K562 (cell line): Measurements from ENCODE around the gene B4GALNT2.
"Not testable (repeated sequence)": the region's sequence is repeated elsewhere in the genome, so short reads cannot be mapped to it uniquely, and the experiment has no call there.

ENCODE experiments used
- ADNP ChIP-seq: fragments of 200-800 bp; sonication (Bioruptor generic); IDR thresholded peaks from 2 replicates; pipeline ENCODE4 v1.6.1; 2016; ENCODE audit warnings: missing genetic modification characterization, missing compliant biosample characterization
- CREM ChIP-seq: IDR thresholded peaks from 2 replicates; pipeline ENCODE4 v1.6.1; 2014; ENCODE audit warnings: antibody characterized with exemption, low read depth
- GTF2E2 ChIP-seq: fragments of 200-800 bp; sonication (Bioruptor generic); IDR thresholded peaks from 2 replicates; pipeline ENCODE4 v1.6.1; 2016; ENCODE audit warnings: missing genetic modification characterization, missing compliant biosample characterization
- HOXB6 ChIP-seq: fragments of 250-450 bp; sonication (Bioruptor Pico); IDR thresholded peaks from 2 replicates; pipeline ENCODE4 v1.5.1; 2022; ENCODE audit warnings: mild to moderate bottlenecking, borderline replicate concordance
- TBP ChIP-seq: optimal IDR thresholded peaks from 2 replicates; pipeline ENCODE3; 2011; ENCODE audit warnings: low read depth, low read length, improper control_type of control experiment
- ZNF57 ChIP-seq: fragments of 450-650 bp; formaldehyde crosslinking; IDR thresholded peaks from 2 replicates; pipeline ENCODE4 v1.4.0; 2020; ENCODE audit warnings: mild to moderate bottlenecking, moderate library complexity
- ZNF639 ChIP-seq, 2 experiments: fragments of 200-800 bp in 1 of 2; sonication (Bioruptor generic) in 1 of 2; sonication (generic) in 1 of 2; formaldehyde crosslinking in 1 of 2; IDR thresholded peaks in 1 of 2; conservative IDR thresholded peaks in 1 of 2; 2 replicates each; pipeline versions ENCODE4 v1.5.0 to v1.6.1; 2016 to 2020; ENCODE audit warnings: missing compliant biosample characterization in 1 of 2, missing genetic modification characterization in 1 of 2, missing genetic modification reagents in 1 of 2
- ZNF79 ChIP-seq: fragments of 250-450 bp; sonication (Bioruptor Pico); IDR thresholded peaks from 2 replicates; pipeline ENCODE4 v1.4.0; 2020; ENCODE audit warnings: low read depth, mild to moderate bottlenecking, moderate library complexity

- not testable (repeated sequence) for TF ChIP-seq HOXB6 (CRISPR knock-in tag); ZNF57 (CRISPR knock-in tag); TBP; CREM; ZNF79 (CRISPR knock-in tag); GTF2E2 (tag); ZNF639 (CRISPR knock-in tag; conservative IDR thresholded peaks at IDR 0.05 in 1 of 2, IDR thresholded peaks at IDR 0.05 in 1 of 2); ADNP (tag)
Measured at GRCh38 chr17:49145654-49146053, 13.1 kb downstream of the B4GALNT2 start.
